ENCODE data around the gene PDLIM7.

- TF ChIP-seq EZH2 (IDR thresholded peaks at IDR 0.05; ENCODE audit: low read length) (no peak), CTCF (optimal IDR thresholded peaks at IDR 0.05 in 1 of 3, IDR thresholded peaks at IDR 0.05 in 1 of 3, conservative IDR thresholded peaks at IDR 0.05 in 1 of 3; ENCODE audit: extremely low read depth in 1 of 3, insufficient read depth in 2 of 3, low read length in 3 of 3) (no peak)
These were observed 10.8 kb upstream of the PDLIM7 start for GRCh38 chr5:177508221-177508611.
